Liver (tissue), 9 donors: ENCODE data around the gene TRIM58. TPM values are rescaled to one million over a fixed set of nuclear protein-coding genes. Genes with fewer than 3 reads are reported as not detected.

Experiments used
- DNase-seq: peaks from one replicate; pipeline ENCODE4 v3.0.0-alpha.2; 2017; ENCODE audit warnings: low spot score
- H3K27ac ChIP-seq, 2 donors: one replicate each; pipeline ENCODE4 v1.7.0; 2013; ENCODE audit warnings: inconsistent platforms in 2 of 2, low read length in 2 of 2, control low read depth in 1 of 2, low read depth in 1 of 2, mild to moderate bottlenecking in 1 of 2
- H3K27me3 ChIP-seq, 4 donors: one replicate each; pipeline versions ENCODE4 v1.6.1 to v1.7.0; 2013; ENCODE audit warnings: low read length in 3 of 4, inconsistent platforms in 1 of 4, mild to moderate bottlenecking in 1 of 4, moderate library complexity in 1 of 4; ENCODE audit not compliant: control insufficient read depth in 4 of 4, insufficient read depth in 4 of 4
- H3K36me3 ChIP-seq, 4 donors: one replicate each; pipeline versions ENCODE4 v1.6.1 to v1.7.0; 2013; ENCODE audit warnings: low read length in 3 of 4, mild to moderate bottlenecking in 3 of 4, low read depth in 1 of 4, moderate library complexity in 1 of 4; ENCODE audit not compliant: control insufficient read depth in 4 of 4, insufficient read depth in 3 of 4
- H3K4me1 ChIP-seq, 4 donors: one replicate each; pipeline versions ENCODE4 v1.6.1 to v1.7.0; 2013; ENCODE audit warnings: low read length in 3 of 4, mild to moderate bottlenecking in 3 of 4, moderate library complexity in 1 of 4; ENCODE audit not compliant: control insufficient read depth in 4 of 4, insufficient read depth in 4 of 4
- H3K4me3 ChIP-seq, 3 donors: one replicate each; pipeline versions ENCODE4 v1.6.1 to v1.7.0; 2013; ENCODE audit warnings: low read length in 3 of 3, control low read depth in 1 of 3, low read depth in 1 of 3, mild to moderate bottlenecking in 1 of 3
- H3K9ac ChIP-seq, 2 donors: one replicate each; pipeline ENCODE4 v1.7.0; 2013; ENCODE audit warnings: low read length in 2 of 2, mild to moderate bottlenecking in 2 of 2, moderate library complexity in 2 of 2, control low read depth in 1 of 2, low read depth in 1 of 2
- H3K9me3 ChIP-seq, 4 donors: one replicate each; pipeline versions ENCODE4 v1.6.1 to v1.7.0; 2013; ENCODE audit warnings: low read length in 3 of 4; ENCODE audit not compliant: control insufficient read depth in 4 of 4
- EGR1 ChIP-seq, 2 donors: IDR thresholded peaks; 2 replicates each; pipeline ENCODE4 v1.6.1; 2016 to 2018; ENCODE audit warnings: antibody characterized with exemption in 2 of 2, low read depth in 2 of 2
- FOXA1 ChIP-seq: IDR thresholded peaks from 2 replicates; pipeline ENCODE4 v1.6.1; 2016; ENCODE audit warnings: antibody characterized with exemption
- FOXA2 ChIP-seq: IDR thresholded peaks from 2 replicates; pipeline ENCODE4 v1.6.1; 2016; ENCODE audit warnings: antibody characterized with exemption
- GABPA ChIP-seq, 2 donors: IDR thresholded peaks in 1 of 2; conservative IDR thresholded peaks in 1 of 2; 2 replicates each; pipeline ENCODE4 v1.6.1; 2016; ENCODE audit warnings: antibody characterized with exemption in 2 of 2, mild to moderate bottlenecking in 1 of 2, moderate library complexity in 1 of 2
- HNF4A ChIP-seq, 2 donors: conservative IDR thresholded peaks; 2 replicates each; pipeline ENCODE4 v1.6.1; 2016; ENCODE audit warnings: antibody characterized with exemption in 2 of 2, mild to moderate bottlenecking in 2 of 2
- HNF4G ChIP-seq: IDR thresholded peaks from 2 replicates; pipeline ENCODE4 v1.6.1; 2016; ENCODE audit warnings: antibody characterized with exemption
- NR2F2 ChIP-seq: IDR thresholded peaks from 2 replicates; pipeline ENCODE4 v1.6.1; 2016; ENCODE audit warnings: antibody characterized with exemption
- RAD21 ChIP-seq, 2 donors: IDR thresholded peaks; 2 replicates each; pipeline ENCODE4 v1.6.1; 2016; ENCODE audit warnings: antibody characterized with exemption in 2 of 2, mild to moderate bottlenecking in 2 of 2
- RXRA ChIP-seq, 2 donors: IDR thresholded peaks; 2 replicates each; pipeline ENCODE4 v1.6.1; 2017 to 2018; ENCODE audit warnings: antibody characterized with exemption in 2 of 2, mild to moderate bottlenecking in 1 of 2
- SP1 ChIP-seq: IDR thresholded peaks from 2 replicates; pipeline ENCODE4 v1.6.1; 2018; ENCODE audit warnings: antibody characterized with exemption, mild to moderate bottlenecking
- TAF1 ChIP-seq: conservative IDR thresholded peaks from 2 replicates; pipeline ENCODE4 v1.6.1; 2016; ENCODE audit warnings: antibody characterized with exemption, mild to moderate bottlenecking
- YY1 ChIP-seq: IDR thresholded peaks from 2 replicates; pipeline ENCODE4 v1.6.1; 2016; ENCODE audit warnings: antibody characterized with exemption, mild to moderate bottlenecking
- WGBS: extraction: QIAGEN DNeasy Blood & Tissue Kit; methylation state at CpG from one replicate; pipeline ENCODE4 v1.1.7; 2013; 5-methylcytosine and 5-hydroxymethylcytosine counted together
- polyA plus RNA-seq, 2 donors: library from polyadenylated mRNA; stranded (reverse) in 1 of 2; unstranded in 1 of 2; fragments of 200-250 nt in 1 of 2; fragments of >200 nt in 1 of 2; fragmentation: Nextera tagmentation in 1 of 2; extraction: Ambion mirVana in 1 of 2; gene quantifications; one replicate each; pipeline versions ENCODE4 v1.2.1 to v1.2.3, GENCODE V29; 2013 to 2015
- total RNA-seq, 2 donors: library from RNA; depleted of rRNA; stranded (reverse); fragments of >200 nt; gene quantifications; one replicate each; pipeline ENCODE4 v1.2.3, GENCODE V29; 2014
- TF ChIP-seq, protein P1 (sequence below): IDR thresholded peaks from 2 replicates; pipeline ENCODE4 v1.6.1; 2016; ENCODE audit warnings: antibody characterized with exemption
- TF ChIP-seq, protein P2 (sequence below): IDR thresholded peaks from 2 replicates; pipeline ENCODE4 v1.6.1; 2016; ENCODE audit warnings: antibody characterized with exemption
- TF ChIP-seq, protein P3 (sequence below): fragments of 150-350 bp; IDR thresholded peaks from 2 replicates; pipeline ENCODE4 v1.5.1; 2017; ENCODE audit warnings: improper control_type of control experiment, low read depth, low read length; ENCODE audit not compliant: missing input control
- TF ChIP-seq, protein P4 (sequence below): IDR thresholded peaks from 2 replicates; pipeline ENCODE4 v1.6.1; 2016; ENCODE audit warnings: antibody characterized with exemption, mild to moderate bottlenecking
- donor health status: healthy.
- donor health status: healthy.
- donor health status: healthy.
- donor health status: healthy.
- donor health status: healthy.

TRIM58 gene
- total and polyA plus RNA-seq, 4 donors, result 0.06 to 88.7 (median 0.14) TPM

DNA sequence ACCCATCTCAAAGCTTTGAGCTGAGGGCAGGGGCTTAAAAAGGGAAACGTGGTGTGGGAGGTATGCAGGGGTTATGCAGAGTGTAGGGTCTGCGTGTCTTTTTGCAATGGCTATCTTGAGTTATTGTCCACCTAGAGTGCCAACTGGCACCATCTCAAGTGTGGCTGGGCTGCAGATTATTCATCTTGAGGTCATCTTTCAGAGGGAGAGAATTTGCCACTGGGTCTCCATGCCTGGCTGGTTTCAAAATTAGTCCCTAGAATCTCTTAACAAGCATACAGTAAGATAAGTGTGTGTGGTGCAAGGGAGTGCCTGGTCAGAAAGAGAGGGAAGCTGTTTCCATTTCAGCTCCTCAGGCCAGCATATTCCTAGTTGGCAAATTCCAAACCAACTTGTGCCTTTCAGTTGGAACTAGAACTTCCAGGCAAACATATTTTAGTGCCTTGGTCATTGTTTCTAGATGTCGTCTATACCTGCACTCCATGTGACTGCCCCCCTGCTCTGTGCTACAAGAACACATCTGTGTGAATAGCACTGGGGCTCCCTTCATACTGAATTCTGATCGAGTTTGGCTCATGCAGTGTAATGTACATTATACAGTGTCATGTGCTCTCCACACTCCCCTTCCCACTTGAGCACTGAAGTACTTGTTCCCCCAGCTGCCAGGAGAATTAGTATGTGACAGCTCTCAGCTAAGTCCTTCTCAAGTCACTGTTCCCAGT is 58.1 kb downstream of the TRIM58 start:
- no peaks in the 10 kb centered on the region for H3K4me1 ChIP-seq
- TF ChIP-seq FOXA1 (no peak), HNF4A (conservative IDR thresholded peaks at IDR 0.05) (no peak), TAF1 (no peak), EGR1 (IDR thresholded peaks at IDR 0.05; ENCODE audit: low read depth in 2 of 2) (no peak), RAD21 (IDR thresholded peaks at IDR 0.05) (no peak), HNF4G (no peak), GABPA (IDR thresholded peaks at IDR 0.05 in 1 of 2, conservative IDR thresholded peaks at IDR 0.05 in 1 of 2) (no peak), YY1 (no peak), SP1 (no peak), FOXA2 (no peak), RXRA (IDR thresholded peaks at IDR 0.05) (no peak), NR2F2 (no peak)
- TF ChIP-seq, protein P1, sequence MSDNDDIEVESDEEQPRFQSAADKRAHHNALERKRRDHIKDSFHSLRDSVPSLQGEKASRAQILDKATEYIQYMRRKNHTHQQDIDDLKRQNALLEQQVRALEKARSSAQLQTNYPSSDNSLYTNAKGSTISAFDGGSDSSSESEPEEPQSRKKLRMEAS, result no peak
- TF ChIP-seq, protein P2, sequence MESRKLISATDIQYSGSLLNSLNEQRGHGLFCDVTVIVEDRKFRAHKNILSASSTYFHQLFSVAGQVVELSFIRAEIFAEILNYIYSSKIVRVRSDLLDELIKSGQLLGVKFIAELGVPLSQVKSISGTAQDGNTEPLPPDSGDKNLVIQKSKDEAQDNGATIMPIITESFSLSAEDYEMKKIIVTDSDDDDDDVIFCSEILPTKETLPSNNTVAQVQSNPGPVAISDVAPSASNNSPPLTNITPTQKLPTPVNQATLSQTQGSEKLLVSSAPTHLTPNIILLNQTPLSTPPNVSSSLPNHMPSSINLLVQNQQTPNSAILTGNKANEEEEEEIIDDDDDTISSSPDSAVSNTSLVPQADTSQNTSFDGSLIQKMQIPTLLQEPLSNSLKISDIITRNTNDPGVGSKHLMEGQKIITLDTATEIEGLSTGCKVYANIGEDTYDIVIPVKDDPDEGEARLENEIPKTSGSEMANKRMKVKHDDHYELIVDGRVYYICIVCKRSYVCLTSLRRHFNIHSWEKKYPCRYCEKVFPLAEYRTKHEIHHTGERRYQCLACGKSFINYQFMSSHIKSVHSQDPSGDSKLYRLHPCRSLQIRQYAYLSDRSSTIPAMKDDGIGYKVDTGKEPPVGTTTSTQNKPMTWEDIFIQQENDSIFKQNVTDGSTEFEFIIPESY, result no peak
- TF ChIP-seq, protein P3, sequence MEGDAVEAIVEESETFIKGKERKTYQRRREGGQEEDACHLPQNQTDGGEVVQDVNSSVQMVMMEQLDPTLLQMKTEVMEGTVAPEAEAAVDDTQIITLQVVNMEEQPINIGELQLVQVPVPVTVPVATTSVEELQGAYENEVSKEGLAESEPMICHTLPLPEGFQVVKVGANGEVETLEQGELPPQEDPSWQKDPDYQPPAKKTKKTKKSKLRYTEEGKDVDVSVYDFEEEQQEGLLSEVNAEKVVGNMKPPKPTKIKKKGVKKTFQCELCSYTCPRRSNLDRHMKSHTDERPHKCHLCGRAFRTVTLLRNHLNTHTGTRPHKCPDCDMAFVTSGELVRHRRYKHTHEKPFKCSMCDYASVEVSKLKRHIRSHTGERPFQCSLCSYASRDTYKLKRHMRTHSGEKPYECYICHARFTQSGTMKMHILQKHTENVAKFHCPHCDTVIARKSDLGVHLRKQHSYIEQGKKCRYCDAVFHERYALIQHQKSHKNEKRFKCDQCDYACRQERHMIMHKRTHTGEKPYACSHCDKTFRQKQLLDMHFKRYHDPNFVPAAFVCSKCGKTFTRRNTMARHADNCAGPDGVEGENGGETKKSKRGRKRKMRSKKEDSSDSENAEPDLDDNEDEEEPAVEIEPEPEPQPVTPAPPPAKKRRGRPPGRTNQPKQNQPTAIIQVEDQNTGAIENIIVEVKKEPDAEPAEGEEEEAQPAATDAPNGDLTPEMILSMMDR, result no peak
- no peak for DNase-seq
- H3K36me3 ChIP-seq, result no peaks in the 10 kb centered on the region
- H3K9ac ChIP-seq, result no peak overlapping the region
- H3K9me3 ChIP-seq, result no peaks in the 10 kb centered on the region
- no peak overlapping the region for H3K4me3 ChIP-seq
- 53% methylated on average over 4 of the region's 4 CpGs for WGBS
- H3K27me3 ChIP-seq, result no peaks in the 10 kb centered on the region
- no peak overlapping the region for H3K27ac ChIP-seq

DNA sequence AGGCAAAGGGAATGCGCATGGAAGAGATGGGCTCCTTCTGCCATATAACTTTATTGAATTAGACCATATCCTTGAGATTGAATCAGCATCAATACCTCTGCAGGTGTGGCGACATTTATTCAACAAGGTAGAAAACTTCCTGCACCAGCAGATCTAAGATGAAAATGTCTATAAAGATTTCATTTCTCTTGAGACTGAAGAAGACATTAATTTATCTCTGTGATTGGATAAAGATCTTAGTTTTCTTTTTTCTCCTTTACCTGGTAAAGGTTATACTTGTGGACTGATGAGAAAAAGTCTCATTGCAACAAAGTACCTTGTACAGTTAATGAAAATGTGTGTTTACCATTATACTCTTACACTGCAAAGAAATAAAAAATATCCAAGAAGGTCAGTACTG is 63.0 kb downstream of the TRIM58 start, which contains the start of gene OR2T8:
Gene OR2T8, plus strand, starts transcription at position 301 of the 400 bp plus-strand sequence. CDS start 766 bp downstream, outside the sequence.
- H3K4me1 ChIP-seq, result no peaks in the 10 kb centered on the region
- DNase-seq, result no peak
- H3K36me3 ChIP-seq, result no peaks in the 10 kb centered on the region
- WGBS, result 80% methylated on average over 2 of the region's 2 CpGs
- no peak within 1 kb of the TSS for H3K9ac ChIP-seq
- H3K27ac ChIP-seq, result no peak within 1 kb of the TSS
- no peaks in the 10 kb centered on the region for H3K27me3 ChIP-seq
- no peak within 1 kb of the TSS for H3K4me3 ChIP-seq
- H3K9me3 ChIP-seq, result no peaks in the 10 kb centered on the region
- TF ChIP-seq YY1, result no peak
- TF ChIP-seq, protein P4, sequence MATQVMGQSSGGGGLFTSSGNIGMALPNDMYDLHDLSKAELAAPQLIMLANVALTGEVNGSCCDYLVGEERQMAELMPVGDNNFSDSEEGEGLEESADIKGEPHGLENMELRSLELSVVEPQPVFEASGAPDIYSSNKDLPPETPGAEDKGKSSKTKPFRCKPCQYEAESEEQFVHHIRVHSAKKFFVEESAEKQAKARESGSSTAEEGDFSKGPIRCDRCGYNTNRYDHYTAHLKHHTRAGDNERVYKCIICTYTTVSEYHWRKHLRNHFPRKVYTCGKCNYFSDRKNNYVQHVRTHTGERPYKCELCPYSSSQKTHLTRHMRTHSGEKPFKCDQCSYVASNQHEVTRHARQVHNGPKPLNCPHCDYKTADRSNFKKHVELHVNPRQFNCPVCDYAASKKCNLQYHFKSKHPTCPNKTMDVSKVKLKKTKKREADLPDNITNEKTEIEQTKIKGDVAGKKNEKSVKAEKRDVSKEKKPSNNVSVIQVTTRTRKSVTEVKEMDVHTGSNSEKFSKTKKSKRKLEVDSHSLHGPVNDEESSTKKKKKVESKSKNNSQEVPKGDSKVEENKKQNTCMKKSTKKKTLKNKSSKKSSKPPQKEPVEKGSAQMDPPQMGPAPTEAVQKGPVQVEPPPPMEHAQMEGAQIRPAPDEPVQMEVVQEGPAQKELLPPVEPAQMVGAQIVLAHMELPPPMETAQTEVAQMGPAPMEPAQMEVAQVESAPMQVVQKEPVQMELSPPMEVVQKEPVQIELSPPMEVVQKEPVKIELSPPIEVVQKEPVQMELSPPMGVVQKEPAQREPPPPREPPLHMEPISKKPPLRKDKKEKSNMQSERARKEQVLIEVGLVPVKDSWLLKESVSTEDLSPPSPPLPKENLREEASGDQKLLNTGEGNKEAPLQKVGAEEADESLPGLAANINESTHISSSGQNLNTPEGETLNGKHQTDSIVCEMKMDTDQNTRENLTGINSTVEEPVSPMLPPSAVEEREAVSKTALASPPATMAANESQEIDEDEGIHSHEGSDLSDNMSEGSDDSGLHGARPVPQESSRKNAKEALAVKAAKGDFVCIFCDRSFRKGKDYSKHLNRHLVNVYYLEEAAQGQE, result no peak
- TF ChIP-seq NR2F2, result no peak
- no peak for TF ChIP-seq TAF1
- no peak for TF ChIP-seq EGR1 (IDR thresholded peaks at IDR 0.05; ENCODE audit: low read depth in 2 of 2)
- TF ChIP-seq FOXA1, result no peak
- no peak for TF ChIP-seq GABPA (IDR thresholded peaks at IDR 0.05 in 1 of 2, conservative IDR thresholded peaks at IDR 0.05 in 1 of 2)
- no peak for TF ChIP-seq FOXA2
